ENCODE results near the gene CCDC54.
"Not testable (repeated sequence)": the region's sequence is repeated elsewhere in the genome, so short reads cannot be mapped to it uniquely, and the experiment has no call there.

The CCDC54 gene

GRCh38 chr3:107377151-107377550, at the start of gene CCDC54:
Gene CCDC54 (plus strand): TSS chr3:107377439. CDS start chr3:107377588, 149 bp downstream.
- no peak for DNase-seq (ENCODE audit: low read depth)

GRCh38 chr3:107328069-107328468, 49.2 kb upstream of the CCDC54 start:
- no peak for DNase-seq (ENCODE audit: low read depth)

GRCh38 chr3:107329088-107329487, 48.2 kb upstream of the CCDC54 start:
- DNase-seq (ENCODE audit: low read depth), result no peak

- not testable (repeated sequence) for DNase-seq (ENCODE audit: low read depth)
Measured at GRCh38 chr3:107339690-107340089, 37.5 kb upstream of the CCDC54 start.

- DNase-seq (ENCODE audit: low read depth), result no peak
Measured at GRCh38 chr3:107344722-107345121, 32.5 kb upstream of the CCDC54 start.

GRCh38 chr3:107345822-107346405, 31.3 kb upstream of the CCDC54 start:
- no peak for DNase-seq (ENCODE audit: low read depth)

- no peak for DNase-seq (ENCODE audit: low read depth)
Measured at GRCh38 chr3:107346564-107346963, 30.7 kb upstream of the CCDC54 start.

- no peak for DNase-seq (ENCODE audit: low read depth)
Measured at GRCh38 chr3:107347751-107348150, 29.5 kb upstream of the CCDC54 start.

GRCh38 chr3:107356706-107357105, 20.5 kb upstream of the CCDC54 start:
- no peak for DNase-seq (ENCODE audit: low read depth)

GRCh38 chr3:107361633-107362032, 15.6 kb upstream of the CCDC54 start:
- no peak for DNase-seq (ENCODE audit: low read depth)

- no peak for DNase-seq (ENCODE audit: low read depth)
Measured at GRCh38 chr3:107365051-107365450, 12.2 kb upstream of the CCDC54 start.

GRCh38 chr3:107366766-107367165, 10.5 kb upstream of the CCDC54 start:
- DNase-seq (ENCODE audit: low read depth), result no peak

GRCh38 chr3:107367353-107367752, 9.9 kb upstream of the CCDC54 start:
- DNase-seq (ENCODE audit: low read depth), result no peak

- no peak for DNase-seq (ENCODE audit: low read depth)
Measured at GRCh38 chr3:107368654-107369398, 8.4 kb upstream of the CCDC54 start.

- no peak for DNase-seq (ENCODE audit: low read depth)
Measured at GRCh38 chr3:107369791-107370190, 7.4 kb upstream of the CCDC54 start.

- no peak for DNase-seq (ENCODE audit: low read depth)
Measured at GRCh38 chr3:107370907-107371306, 6.3 kb upstream of the CCDC54 start.

GRCh38 chr3:107372506-107372905, 4.7 kb upstream of the CCDC54 start:
- no peak for DNase-seq (ENCODE audit: low read depth)

- DNase-seq (ENCODE audit: low read depth), result no peak
Measured at GRCh38 chr3:107373896-107374295, 3.3 kb upstream of the CCDC54 start.

GRCh38 chr3:107375682-107376081, 1.6 kb upstream of the CCDC54 start:
- DNase-seq (ENCODE audit: low read depth), result no peak

- DNase-seq (ENCODE audit: low read depth), result no peak
Measured at GRCh38 chr3:107382631-107383030, 5.4 kb downstream of the CCDC54 start.

- DNase-seq (ENCODE audit: low read depth), result no peak
Measured at GRCh38 chr3:107384428-107384827, 7.2 kb downstream of the CCDC54 start.

- DNase-seq (ENCODE audit: low read depth), result no peak
Measured at GRCh38 chr3:107384907-107385306, 7.7 kb downstream of the CCDC54 start.

- DNase-seq (ENCODE audit: low read depth), result no peak
Measured at GRCh38 chr3:107387555-107387954, 10.3 kb downstream of the CCDC54 start.
